NT2/D1 (cell line): ENCODE data around the gene OSGIN1.

Source experiments
- SUZ12 ChIP-seq: IDR thresholded peaks from 2 replicates; pipeline ENCODE4 v1.6.1; 2011; ENCODE audit not compliant: insufficient read length, insufficient read depth; ENCODE audit errors: extremely low read depth
- YY1 ChIP-seq: IDR thresholded peaks from 2 replicates; pipeline ENCODE4 v1.6.1; 2011; ENCODE audit not compliant: insufficient read length, insufficient read depth
- ZNF274 ChIP-seq: IDR thresholded peaks from 2 replicates; pipeline ENCODE4 v1.6.1; 2011; ENCODE audit warnings: mild to moderate bottlenecking, low read depth, low read length

DNA sequence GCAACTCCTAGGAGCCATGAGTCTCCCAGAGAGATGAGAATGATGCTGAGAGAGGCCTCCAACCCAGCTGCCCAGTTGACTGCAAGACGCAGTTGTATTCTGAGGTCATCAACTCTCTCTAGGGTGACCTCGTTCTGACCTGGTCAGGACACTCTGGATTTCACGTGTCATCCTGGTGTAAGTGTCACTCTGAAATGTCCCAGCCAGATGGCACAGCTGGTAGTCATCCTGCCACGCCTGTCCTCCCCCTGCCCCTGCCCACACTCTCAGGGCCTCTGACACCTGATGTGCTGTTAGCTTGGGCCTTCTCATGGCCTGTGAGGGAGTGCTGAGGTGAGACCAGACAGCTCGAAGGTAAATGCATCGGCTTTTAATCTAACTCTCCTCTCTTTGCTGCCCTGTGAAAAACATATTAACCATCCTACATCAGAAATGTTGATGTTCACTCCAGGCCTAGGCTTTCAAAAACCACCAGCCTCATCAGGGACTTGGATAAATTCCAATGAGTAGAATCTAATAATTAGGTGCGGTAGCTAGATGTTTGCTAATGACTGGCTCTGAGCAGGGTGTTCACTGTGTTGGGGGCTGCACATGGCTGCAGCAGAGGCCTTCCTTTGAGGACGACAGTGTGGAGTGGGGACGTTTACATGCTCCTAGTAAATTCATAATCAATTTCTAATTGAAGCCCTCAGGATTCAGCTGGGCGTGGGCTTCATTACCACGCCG lies 40.4 kb upstream of the OSGIN1 start:
- no peak for TF ChIP-seq SUZ12
- TF ChIP-seq ZNF274, result no peak
- TF ChIP-seq YY1, result no peak
